ENCODE results near the gene RUNX2.

DNA sequence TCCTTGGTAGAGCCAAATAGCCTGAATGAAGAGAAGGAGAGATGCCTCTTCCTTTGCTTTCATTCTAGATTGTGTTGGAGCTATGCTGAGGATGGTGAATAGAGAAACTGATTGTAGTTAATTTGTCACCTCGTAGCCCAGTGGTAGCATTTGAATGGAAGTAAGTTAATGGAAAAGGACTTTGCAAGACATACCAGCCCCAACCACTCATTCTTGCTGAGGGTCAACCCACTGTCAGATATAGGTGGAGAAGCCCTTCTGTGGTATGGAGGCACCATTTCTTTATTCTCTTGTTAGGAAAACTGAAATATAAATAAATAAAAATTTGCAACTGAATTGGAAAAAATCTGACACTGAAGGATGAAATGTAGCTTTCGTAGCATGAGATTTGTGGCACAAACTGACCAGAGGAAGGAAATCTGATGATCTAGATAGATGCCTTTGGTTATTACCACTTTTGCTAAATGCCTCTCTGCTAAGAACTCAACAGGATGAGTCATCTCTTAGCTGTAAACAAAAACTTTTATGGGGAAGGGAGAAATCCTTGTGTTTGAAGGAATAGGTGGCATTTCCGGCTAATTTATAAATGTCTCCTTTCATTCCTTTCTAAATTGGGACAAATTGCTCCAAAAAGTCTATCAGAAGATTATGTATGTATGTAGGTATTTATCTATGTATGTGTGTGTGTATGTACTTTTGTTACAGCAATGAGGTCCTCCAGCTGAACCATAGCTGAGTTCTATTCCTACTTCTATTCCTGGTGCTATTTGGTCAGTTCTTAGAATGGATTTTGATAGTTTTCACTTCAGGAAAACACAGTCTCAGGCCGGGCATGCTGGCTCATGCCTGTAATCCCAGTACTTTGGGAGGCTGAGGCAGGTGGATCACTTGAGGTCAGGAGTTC is 126.1 kb downstream of the RUNX2 start:
- no peak for TF ChIP-seq CTCF (IDR thresholded peaks at IDR 0.05)
- no peak for TF ChIP-seq POLR2A (IDR thresholded peaks at IDR 0.05)
